Activated naive CD4-positive, alpha-beta T cell treated with anti-CD3 and anti-CD28 coated beads, Interleukin-2, amount 50 U/mL, for 24 hours (primary cell): ENCODE measurements around the gene ETV5.

Experiments used
- H3K27ac Mint-ChIP-seq: one replicate; pipeline ENCODE4 v1.8.0; 2021; ENCODE audit warnings: mild to moderate bottlenecking, mixed read lengths
- H3K27me3 Mint-ChIP-seq: one replicate; pipeline ENCODE4 v1.8.0; 2021; ENCODE audit warnings: mixed read lengths
- H3K36me3 Mint-ChIP-seq: one replicate; pipeline ENCODE4 v1.8.0; 2021; ENCODE audit warnings: mixed read lengths
- H3K4me1 Mint-ChIP-seq: one replicate; pipeline ENCODE4 v1.8.0; 2021; ENCODE audit warnings: mixed read lengths
- H3K4me3 Mint-ChIP-seq: one replicate; pipeline ENCODE4 v1.8.0; 2021; ENCODE audit warnings: mild to moderate bottlenecking, mixed read lengths
- H3K9me3 Mint-ChIP-seq: one replicate; pipeline ENCODE4 v1.8.0; 2021; ENCODE audit warnings: mixed read lengths

Gene ETV5

DNA sequence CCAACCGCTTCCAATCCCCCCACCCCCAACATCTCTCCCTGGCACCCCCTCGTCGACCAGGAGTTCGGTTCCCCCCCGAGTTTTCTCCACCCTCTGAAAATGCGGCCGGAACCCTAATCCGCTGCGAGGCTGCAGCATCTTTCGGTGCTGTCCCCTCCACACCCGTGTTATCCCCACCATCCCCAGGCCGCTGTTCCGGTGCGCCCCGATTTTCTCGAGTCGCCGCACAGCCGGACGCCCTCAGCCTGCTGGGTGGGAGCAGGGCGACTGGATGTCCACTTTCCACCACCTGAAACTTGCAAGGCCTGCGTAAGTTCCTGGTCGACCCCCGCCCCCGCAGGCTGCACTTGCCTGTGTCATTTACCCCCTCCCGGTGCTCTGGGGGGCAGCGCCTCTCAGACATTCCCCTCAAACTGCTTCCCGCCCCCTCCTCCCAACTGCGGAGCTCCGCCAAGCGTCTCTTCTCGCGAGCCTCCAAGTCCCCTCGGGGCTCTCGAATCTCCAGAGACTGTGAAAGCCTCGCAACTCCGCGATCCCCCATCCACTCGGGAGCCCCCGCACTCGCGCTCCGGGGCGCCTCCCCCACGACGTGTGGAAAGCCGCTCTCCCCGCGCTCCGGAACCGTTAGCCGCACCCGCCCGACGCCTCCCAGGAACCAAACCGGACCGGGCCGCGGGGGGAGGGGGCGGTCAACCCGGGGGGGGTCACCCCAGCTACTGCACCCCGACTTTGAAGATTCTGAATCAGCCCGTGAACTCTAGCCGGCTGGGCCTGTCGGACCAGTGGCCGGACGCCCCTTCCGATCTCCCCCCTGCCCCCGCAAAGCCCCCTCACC is 566 bp downstream of the ETV5 start:
- Mint-ChIP-seq H3K27me3 (peaks cover 66% of the 10 kb centered on the region), H3K27ac (peak overlapping the region; percentile 6), H3K36me3 (no peaks in the 10 kb centered on the region), H3K4me1 (peaks cover 36% of the 10 kb centered on the region), H3K4me3 (peak overlapping the region; percentile 92), H3K9me3 (no peaks in the 10 kb centered on the region)

DNA sequence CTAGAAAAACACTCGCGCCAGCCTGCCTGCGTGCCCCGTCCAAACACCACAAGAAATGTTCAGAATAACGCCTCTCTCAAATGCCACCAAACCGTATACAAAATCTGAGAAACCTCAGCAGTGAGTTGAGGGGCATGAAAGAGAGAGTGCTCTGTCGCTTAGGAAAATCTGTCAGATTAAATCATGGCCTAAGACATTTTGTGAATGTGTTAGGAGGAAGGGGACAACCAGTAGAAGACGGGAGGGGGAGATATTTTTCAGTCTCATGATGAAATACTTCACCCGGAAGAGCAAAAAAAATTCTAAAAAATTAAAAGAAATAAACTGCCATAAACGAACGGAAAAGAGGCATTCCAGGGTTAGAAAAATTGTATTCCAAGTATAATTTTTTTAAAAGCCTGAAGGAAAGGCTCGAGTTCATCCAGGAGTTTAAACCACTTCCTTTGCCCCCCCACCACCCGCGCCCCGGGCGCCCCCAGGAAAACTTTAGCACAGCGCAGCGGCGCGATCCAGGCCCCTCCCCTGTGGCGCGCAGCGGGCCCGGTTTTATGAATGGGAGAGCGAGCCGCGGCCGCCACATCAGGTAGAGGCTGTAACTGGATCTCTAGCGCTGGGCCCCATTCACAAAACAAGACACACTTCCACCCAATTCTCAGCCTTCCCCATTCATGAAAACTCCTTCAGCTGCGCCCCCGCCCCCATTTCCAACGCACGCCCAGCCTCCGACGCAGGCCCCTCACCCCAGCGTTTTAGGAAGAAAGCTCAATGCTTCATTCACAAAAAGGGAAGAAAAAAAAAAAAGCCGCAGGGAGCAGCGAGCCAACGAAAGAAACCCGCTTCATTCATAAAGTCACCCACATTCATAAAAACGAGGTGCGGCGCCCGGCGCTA is 1.4 kb downstream of the ETV5 start:
- H3K4me1 Mint-ChIP-seq: peaks cover 36% of the 10 kb centered on the region
- H3K4me3 Mint-ChIP-seq: peak overlapping the region; percentile 92
- no peaks in the 10 kb centered on the region for H3K36me3 Mint-ChIP-seq
- H3K27me3 Mint-ChIP-seq: peaks cover 69% of the 10 kb centered on the region
- H3K9me3 Mint-ChIP-seq: no peaks in the 10 kb centered on the region
- H3K27ac Mint-ChIP-seq: peak overlapping the region; percentile 62

DNA sequence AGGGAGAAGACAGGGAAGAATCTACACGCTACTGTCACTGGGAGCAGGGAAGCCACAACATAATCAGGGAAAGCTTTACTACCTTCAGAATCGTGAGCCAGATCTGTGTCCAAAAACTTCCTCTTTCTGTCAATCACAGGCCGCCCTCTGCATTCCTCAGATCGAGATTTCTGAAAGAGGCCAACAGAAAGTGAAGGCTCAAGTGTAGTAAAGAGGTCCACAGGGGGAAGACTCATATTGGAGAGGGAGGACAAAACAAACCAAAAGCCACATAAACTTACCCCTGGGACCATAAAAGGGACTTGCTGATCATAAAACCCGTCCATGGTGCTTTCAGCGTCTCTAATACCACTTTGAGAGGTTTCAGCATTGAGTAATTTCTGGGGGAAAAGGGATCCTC is 3.3 kb downstream of the ETV5 start:
- H3K4me1 Mint-ChIP-seq: peaks cover 28% of the 10 kb centered on the region
- H3K9me3 Mint-ChIP-seq: no peaks in the 10 kb centered on the region
- no peaks in the 10 kb centered on the region for H3K36me3 Mint-ChIP-seq
- H3K4me3 Mint-ChIP-seq: no peak overlapping the region
- peaks cover 57% of the 10 kb centered on the region for H3K27me3 Mint-ChIP-seq
- no peak overlapping the region for H3K27ac Mint-ChIP-seq

DNA sequence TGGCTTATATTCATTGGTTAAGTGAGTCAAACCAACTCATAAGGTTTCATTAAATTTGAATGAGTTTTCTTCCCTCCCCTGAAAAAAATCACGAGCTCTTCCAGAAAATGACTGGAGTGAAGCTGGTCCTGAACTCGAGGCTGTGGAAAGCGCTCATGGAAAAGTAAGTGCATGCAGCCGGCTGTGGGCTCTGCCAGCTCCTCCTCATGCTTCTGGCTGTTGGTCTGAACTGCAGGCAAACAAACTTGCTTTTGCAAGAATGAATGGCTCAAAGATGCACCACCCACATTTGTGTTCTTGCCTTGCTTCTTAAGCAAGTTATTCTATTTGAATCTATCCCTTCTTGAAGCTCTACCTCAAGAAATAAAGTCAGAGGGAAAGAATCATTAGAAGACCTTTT is 6.2 kb downstream of the ETV5 start:
- Mint-ChIP-seq H3K36me3 (no peaks in the 10 kb centered on the region), H3K4me3 (no peak overlapping the region), H3K9me3 (no peaks in the 10 kb centered on the region), H3K27me3 (peaks cover 56% of the 10 kb centered on the region), H3K27ac (no peak overlapping the region), H3K4me1 (peaks cover 10% of the 10 kb centered on the region)

DNA sequence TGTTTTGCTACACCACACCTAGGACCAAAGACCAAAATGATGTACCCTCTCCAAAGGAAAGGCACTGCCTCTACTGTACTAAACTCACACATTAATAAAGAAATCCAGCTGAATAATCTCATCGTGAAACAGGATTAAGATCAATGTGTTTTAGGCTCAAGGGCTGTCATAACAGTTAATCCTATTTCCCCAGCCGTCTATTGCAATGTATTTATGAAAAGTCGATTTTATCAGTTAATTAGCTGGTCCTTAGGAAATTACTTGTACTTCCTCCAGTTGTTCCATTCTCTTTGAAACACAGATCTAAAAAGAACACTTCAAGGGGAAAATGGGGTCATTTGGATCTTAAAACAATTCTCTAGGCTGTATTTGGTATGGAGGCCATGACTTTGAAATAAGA is 8.5 kb downstream of the ETV5 start:
- Mint-ChIP-seq H3K4me1 (no peaks in the 10 kb centered on the region), H3K27ac (no peak overlapping the region), H3K9me3 (no peaks in the 10 kb centered on the region), H3K4me3 (no peak overlapping the region), H3K27me3 (peaks cover 55% of the 10 kb centered on the region), H3K36me3 (no peaks in the 10 kb centered on the region)

DNA sequence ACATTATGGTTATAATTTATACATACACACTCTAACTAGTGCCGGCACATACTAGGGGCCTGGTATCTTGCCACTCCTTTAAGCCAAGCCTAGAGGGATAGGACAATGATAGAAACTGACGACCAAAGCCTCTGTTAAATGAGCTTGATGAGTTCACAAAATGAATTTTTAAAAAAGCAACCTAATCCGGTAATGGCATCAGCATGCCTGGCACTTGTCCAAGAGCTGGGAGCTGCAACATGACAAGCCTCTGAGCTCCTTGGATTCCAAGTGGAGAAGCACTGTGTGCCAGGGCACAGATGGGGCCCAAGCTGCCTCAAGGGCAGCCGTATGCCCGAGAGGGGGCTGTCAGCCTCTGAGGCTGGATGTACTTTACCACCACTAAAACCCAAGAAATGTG is 9.7 kb downstream of the ETV5 start:
- no peaks in the 10 kb centered on the region for H3K36me3 Mint-ChIP-seq
- peaks cover 52% of the 10 kb centered on the region for H3K27me3 Mint-ChIP-seq

DNA sequence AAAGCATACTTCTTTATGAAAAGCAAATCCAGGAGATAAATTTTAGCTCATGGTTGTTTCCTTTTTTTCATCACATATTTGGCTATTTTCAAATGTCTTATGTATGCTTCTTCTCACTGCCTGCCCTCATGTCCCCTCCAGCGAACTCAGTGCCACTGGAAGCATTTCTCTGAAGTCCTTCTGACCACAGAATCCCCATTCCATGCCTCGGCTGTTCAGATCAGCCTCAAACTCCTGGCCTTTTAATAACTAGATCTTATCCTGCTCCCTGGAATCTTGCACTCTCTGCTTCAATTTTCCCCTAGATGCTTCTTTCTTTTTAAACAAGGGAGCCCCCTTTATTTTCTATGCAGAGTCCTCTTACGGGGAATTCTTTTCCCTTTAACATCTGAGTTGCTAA is 10.1 kb downstream of the ETV5 start:
- no peak overlapping the region for H3K4me3 Mint-ChIP-seq
- no peaks in the 10 kb centered on the region for H3K4me1 Mint-ChIP-seq

More for the DNA sequence above, 9.7 kb downstream of the ETV5 start:
- H3K9me3 Mint-ChIP-seq: no peaks in the 10 kb centered on the region
- H3K4me1 Mint-ChIP-seq: no peaks in the 10 kb centered on the region
- H3K27ac Mint-ChIP-seq: no peak overlapping the region
- no peak overlapping the region for H3K4me3 Mint-ChIP-seq

DNA sequence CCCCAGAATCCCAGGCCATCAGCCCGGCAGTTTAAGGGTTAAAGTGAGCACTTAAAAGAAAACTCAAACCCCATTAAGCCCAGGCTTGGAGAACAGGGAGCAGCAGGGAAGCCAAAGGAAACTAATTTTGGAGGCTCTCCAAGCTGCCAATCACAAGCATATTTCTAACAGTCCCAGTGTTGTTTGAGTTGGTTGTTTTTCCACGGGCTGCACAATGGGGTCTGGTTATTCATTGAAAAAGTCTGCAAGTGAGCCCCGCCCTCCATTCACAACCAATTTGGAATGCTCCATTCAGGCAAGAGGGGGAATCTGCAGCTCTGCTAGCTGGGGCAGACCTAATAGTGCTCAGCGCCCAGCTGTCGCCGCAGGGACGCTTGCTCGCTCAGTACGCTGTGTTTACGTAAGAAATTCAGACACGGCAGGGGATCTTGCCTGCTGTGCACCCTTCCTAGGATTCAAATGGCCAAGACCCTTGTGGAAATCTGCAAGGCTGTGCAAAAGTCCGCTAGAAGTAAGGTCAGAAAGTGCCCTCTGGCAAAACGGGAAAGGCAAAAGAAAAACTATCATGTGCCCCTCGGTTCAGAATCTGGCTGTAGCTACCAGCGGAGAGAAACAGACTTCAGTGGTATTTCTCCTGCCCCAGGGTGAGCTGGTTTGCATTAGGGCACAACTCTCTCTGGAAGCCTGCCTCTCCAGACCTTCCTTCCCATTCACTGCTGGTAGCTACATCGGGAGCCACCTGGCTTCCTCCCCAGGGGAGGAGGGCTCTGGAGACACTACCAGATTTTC is 11.0 kb downstream of the ETV5 start:
- Mint-ChIP-seq H3K27me3 (peaks cover 45% of the 10 kb centered on the region), H3K9me3 (no peaks in the 10 kb centered on the region), H3K4me1 (no peaks in the 10 kb centered on the region), H3K27ac (no peak overlapping the region), H3K4me3 (no peak overlapping the region), H3K36me3 (no peaks in the 10 kb centered on the region)

More for the DNA sequence above, 10.1 kb downstream of the ETV5 start:
- Mint-ChIP-seq H3K9me3 (no peaks in the 10 kb centered on the region), H3K27me3 (peaks cover 48% of the 10 kb centered on the region), H3K36me3 (no peaks in the 10 kb centered on the region), H3K27ac (no peak overlapping the region)

DNA sequence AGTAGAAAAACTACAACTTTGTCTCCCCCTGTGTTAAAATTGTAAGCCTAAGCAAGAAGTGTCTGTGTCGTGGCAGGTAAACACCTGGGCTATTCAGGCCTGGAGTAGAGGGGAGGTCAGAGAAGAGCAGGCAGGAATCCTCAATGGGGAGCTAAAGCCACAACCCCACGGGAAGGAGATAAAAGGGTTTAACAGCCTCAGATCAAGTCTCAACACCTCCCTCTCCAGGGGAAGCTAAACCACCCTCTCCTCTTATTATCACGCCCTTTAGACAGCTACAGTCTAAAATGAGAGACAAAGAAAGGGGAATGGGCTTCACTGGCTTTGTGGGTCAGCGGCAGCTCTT is 11.6 kb downstream of the ETV5 start:
- no peak overlapping the region for H3K27ac Mint-ChIP-seq
- H3K9me3 Mint-ChIP-seq: no peaks in the 10 kb centered on the region
- no peaks in the 10 kb centered on the region for H3K4me1 Mint-ChIP-seq
- H3K4me3 Mint-ChIP-seq: no peak overlapping the region
- H3K36me3 Mint-ChIP-seq: no peaks in the 10 kb centered on the region
- peaks cover 41% of the 10 kb centered on the region for H3K27me3 Mint-ChIP-seq

DNA sequence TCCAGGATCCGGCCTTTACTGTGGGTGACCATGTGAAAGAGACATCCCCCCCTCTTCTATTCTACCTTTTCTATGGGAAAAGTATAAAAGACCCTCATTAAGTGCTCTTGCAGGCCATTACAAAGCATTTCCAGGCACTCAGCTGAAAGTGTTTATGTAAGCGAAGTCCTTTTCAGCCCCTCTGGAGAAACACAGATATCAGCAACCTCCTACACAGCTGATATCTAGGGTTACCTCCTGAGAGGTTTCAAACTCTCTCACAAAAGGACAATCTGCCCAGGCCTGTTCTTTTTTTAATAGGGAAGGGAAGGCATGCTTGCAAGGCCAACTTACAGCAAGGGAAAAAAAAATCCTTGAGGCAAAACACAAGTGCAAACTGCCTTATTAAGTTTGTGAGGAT is 12.6 kb downstream of the ETV5 start:
- no peaks in the 10 kb centered on the region for H3K36me3 Mint-ChIP-seq
- H3K4me1 Mint-ChIP-seq: no peaks in the 10 kb centered on the region
- H3K9me3 Mint-ChIP-seq: no peaks in the 10 kb centered on the region
- peaks cover 38% of the 10 kb centered on the region for H3K27me3 Mint-ChIP-seq
- no peak overlapping the region for H3K27ac Mint-ChIP-seq
- H3K4me3 Mint-ChIP-seq: no peak overlapping the region

DNA sequence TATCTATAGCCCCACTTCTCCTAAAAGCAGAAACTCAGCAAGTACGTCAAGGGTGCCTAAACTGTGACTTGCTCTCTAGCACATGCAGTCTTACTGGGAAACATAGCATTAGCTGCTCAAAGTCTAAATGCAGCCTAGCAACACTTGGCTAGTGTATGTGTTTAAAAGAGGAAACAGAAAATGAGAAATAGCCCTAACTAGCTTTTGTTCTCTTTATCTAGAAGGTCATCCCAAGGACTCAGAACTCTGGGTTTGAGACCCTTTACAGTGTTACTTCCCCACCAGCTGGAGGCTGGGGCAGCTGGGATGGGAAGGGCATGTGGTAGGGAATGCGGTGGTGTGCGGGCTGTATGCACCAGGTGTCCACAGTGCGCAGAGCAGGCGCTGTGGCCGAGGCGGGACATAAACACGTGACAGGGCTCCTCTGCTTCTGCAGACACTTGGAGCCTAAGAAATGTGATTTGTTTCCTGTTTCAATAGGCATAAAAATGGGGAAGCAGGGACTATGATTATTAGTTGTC is 13.3 kb downstream of the ETV5 start:
- H3K27ac Mint-ChIP-seq: no peak overlapping the region
- H3K4me1 Mint-ChIP-seq: no peaks in the 10 kb centered on the region
- H3K9me3 Mint-ChIP-seq: no peaks in the 10 kb centered on the region
- H3K27me3 Mint-ChIP-seq: peaks cover 36% of the 10 kb centered on the region
- no peak overlapping the region for H3K4me3 Mint-ChIP-seq
- H3K36me3 Mint-ChIP-seq: no peaks in the 10 kb centered on the region

DNA sequence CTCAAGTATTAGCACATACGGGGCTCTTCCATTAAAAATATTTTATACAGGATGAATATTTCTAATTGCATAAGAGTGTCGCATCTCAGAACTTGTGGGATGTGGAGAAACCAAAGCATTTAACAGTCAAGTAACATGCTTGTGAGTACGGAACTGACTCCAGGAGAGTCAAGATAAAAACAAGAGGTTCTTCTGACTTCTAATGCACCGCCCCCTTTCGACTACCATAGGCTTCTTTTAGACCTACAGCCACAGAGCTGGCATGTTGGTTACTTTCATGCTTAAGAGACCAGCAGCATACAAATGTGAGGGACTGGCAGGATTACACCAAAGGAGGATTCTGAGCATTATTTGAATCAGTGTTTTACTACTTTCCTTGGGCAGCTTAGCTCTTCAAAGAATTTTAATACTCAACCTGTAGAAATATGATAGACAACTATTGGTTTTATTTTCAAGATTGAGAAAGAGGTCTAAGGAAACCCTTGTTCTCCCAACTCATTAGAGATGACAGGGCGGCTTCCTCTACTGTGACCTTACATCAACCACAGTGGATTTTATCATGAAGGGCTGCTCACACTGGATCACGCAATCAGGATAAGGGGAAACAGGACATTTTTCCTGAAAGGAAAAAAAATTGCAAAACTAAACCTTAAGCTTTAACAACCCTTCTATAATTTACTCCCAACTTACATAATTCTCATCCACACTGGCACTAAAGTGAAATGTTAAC is 14.0 kb downstream of the ETV5 start:
- peaks cover 31% of the 10 kb centered on the region for H3K27me3 Mint-ChIP-seq
- no peaks in the 10 kb centered on the region for H3K9me3 Mint-ChIP-seq
- H3K4me3 Mint-ChIP-seq: no peak overlapping the region
- H3K27ac Mint-ChIP-seq: no peak overlapping the region
- no peaks in the 10 kb centered on the region for H3K4me1 Mint-ChIP-seq
- H3K36me3 Mint-ChIP-seq: no peaks in the 10 kb centered on the region

DNA sequence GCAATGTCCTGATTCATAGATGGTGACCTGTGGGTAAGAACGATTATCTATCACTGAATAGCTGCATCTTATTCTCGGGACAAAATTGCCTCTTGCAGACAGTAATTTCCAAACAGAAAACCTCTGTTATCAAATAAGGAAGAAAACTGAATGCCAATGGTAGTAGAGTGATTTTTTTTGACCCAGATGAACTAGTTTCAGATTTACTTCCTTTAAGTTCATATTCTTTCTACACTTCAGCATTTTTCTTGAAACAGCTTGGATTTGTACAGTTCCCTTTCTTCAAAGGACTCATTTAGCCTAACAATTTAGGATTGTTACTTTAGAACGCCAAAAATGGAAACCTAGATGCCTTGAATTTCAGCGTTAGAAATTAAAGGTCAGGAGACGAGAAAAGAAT is 14.6 kb downstream of the ETV5 start:
- H3K9me3 Mint-ChIP-seq: no peaks in the 10 kb centered on the region
- H3K4me1 Mint-ChIP-seq: no peaks in the 10 kb centered on the region
- H3K4me3 Mint-ChIP-seq: no peak overlapping the region
- H3K27ac Mint-ChIP-seq: no peak overlapping the region
- H3K27me3 Mint-ChIP-seq: peaks cover 28% of the 10 kb centered on the region
- no peaks in the 10 kb centered on the region for H3K36me3 Mint-ChIP-seq

DNA sequence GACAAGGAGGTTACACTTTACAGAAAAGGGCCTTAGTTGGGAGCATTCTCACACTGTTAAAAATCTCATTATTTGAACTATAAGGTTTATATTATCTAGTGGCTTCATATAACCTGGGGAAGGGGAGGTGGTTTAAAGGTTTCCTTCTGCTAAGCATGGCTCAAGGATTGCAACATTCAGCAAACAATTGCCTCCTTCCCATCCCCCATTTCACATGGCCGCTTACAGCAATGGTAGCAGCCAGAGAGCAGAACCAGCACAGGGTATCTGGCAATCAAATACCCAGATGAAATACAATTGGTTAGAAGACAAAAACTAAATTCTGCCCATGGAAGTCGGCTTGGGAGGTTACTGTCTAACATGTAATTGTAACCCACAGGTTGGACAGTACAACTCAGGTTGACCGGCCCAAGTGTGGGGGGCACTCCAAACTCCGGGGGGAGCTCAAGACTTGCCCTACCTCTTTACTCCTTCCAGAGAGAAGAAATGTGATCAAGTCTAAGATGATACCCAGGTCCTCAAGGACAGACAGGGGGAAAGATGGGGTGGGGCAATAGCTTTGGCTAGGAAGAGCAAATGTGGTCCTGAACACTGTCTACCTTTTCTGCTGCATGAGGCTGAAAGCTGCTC is 15.5 kb downstream of the ETV5 start:
- Mint-ChIP-seq H3K4me1 (no peaks in the 10 kb centered on the region), H3K36me3 (no peaks in the 10 kb centered on the region), H3K4me3 (no peak overlapping the region), H3K9me3 (no peaks in the 10 kb centered on the region), H3K27me3 (peaks cover 25% of the 10 kb centered on the region), H3K27ac (no peak overlapping the region)
